SIG-M5 treated with dmso at 0.1 percent for 504 hours (cell line): ENCODE data around the gene MYH10.

Source experiments
- DNase-seq: peaks from one replicate; lab custom pipeline; 2025; ENCODE audit not compliant: unreplicated experiment; lab: John Stamatoyannopoulos, UW

Gene MYH10

DNA sequence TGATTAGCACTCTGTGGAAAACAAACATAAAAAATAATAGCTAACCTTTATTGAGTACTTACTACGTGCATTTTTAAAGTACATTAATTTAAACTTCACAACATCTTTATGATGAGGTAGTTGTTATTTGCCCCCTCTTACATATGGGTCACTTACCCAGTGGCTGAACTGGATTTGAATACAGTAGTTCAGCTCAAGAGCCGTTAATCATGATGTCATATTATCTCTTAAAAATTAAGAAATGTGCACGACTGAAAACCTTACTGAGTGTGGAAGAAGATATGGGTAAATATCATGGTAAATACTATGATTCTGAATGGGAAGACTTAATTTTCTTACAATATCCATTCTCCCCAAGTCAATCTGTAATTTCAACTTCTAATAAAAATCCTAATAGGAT, 177.2 kb downstream of the MYH10 start:
- DNase-seq, result no peak

DNA sequence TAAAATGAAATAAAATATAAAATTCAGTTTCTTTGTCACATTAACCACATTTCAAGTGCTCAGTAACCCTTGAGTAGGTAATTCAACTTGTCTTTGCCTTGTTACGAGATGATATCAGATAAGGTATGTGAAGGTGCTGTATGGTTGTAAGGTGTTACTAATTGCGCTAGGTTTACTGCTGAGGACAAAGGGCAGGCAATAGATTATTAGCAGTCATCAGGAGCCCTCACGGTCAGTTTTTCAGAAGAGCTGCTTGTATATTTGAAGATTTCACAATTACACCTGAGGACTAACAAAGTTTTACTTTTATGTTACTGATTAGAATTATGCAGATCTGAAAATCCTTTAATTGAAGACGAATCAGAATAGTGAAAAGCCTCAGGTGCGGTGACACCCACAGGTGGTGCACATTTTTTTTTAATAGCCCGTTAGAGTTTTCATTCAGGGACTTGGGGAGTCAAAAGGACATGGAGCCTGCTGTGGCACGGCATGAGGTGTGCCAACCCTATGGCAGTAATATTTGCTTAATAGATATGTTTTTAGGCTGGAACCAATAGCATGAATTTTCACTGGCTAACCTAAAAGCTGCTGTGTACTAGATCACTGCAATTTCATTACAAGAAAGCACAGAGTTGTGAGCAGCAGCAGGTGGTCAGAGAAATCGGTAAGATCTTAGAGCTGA, 178.5 kb downstream of the MYH10 start:
- DNase-seq, result no peak

- no peak for DNase-seq
Measured at GRCh38 chr17:8448310-8448709, 182.2 kb downstream of the MYH10 start.

GRCh38 chr17:8447799-8448198, 182.7 kb downstream of the MYH10 start:
- DNase-seq, result no peak

DNA sequence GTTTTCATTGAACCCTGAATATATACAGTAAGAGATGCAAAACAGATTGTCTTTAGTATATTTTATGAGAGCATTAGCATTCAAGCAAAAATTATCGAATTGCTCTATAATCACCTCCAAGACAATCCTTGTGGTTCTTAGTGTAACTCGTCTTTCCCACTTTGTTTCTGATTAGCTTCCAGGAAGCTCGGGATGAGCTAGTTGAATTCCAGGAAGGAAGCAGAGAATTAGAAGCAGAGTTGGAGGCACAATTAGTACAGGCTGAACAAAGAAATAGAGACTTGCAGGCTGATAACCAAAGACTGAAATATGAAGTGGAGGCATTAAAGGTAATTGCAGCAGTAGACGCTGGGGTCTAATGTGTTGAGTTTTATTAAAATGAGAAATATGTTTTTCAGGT, 185.0 kb downstream of the MYH10 start:
- DNase-seq, result no peak

DNA sequence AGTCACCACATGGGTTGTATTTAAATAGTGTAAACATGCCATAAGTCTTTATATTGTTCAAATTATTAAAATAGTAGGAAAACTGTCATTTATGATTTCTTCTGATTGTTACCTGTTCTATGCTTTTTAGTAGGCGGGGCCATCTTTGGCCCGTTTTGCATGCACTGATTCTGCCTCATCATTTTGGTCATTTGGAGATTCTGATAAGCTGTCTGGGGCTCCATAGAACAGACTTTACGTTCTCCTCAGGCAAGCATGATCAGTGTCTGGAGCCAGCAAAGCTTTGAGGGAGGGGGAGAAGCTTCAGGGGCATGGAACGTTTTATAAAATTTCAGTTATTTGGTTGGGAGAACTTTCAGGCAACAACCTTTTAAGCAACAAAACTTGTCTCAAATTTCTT, 186.0 kb downstream of the MYH10 start:
- no peak for DNase-seq

DNA sequence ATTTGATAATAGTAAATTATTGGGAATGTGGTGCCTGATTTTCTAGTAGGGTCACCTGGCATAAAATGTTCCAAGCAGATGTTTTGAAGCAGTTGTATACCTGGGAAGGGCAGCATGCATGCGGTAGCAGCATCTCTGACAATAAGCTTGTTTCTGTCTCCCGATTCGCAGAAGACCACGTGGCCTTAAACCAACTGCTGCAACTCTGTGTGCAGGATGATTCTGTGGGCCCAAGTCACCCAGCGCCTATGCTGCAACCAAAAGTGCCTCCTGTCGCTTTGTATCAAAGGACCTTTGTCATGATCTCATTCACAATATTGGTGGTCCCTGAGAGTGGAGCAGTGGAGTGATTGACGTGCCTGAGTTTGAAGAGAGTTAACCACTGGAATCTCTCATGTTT, 186.8 kb downstream of the MYH10 start:
- no peak for DNase-seq

- DNase-seq, result no peak
Measured at GRCh38 chr17:8442310-8442709, 188.2 kb downstream of the MYH10 start.

DNA sequence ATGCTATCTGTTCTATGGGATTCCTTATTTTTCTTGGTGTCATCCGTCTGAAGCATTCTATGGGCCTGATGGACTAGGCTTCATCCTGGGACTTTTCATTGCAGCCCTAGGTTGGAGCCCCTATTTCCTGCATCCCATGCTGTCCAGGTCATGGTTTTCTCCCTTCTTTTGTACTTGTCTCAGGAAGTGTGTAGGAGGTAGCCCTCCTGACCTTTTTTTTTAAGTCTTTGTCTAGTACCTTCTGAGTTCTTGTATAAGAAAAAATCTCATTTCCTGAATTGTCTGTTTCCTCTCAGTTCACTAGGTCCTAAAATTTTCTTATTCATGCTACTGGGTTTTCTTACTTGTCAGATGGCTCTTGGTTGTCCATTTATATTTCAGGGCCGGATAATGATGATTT, 188.8 kb downstream of the MYH10 start:
- DNase-seq, result no peak

GRCh38 chr17:8439681-8440080, 190.8 kb downstream of the MYH10 start:
- DNase-seq, result no peak

- DNase-seq, result no peak
Measured at GRCh38 chr17:8438441-8438840, 192.1 kb downstream of the MYH10 start.

DNA sequence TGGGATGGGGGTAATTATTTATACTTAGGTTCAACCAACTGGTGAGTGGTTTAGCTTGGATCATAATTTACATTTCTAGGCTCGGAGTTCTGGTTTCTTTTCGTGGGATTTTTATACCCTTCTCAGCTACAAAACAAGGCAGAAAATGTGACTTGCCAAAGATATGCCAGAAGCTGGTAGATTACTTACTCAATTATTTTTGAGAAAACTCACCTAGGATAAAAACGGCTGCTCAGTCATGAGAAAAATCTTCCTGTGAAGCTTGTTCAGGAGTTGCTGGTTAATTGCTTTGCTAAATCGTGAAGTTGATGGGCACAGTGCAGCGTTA, 193.7 kb downstream of the MYH10 start:
- DNase-seq, result no peak

DNA sequence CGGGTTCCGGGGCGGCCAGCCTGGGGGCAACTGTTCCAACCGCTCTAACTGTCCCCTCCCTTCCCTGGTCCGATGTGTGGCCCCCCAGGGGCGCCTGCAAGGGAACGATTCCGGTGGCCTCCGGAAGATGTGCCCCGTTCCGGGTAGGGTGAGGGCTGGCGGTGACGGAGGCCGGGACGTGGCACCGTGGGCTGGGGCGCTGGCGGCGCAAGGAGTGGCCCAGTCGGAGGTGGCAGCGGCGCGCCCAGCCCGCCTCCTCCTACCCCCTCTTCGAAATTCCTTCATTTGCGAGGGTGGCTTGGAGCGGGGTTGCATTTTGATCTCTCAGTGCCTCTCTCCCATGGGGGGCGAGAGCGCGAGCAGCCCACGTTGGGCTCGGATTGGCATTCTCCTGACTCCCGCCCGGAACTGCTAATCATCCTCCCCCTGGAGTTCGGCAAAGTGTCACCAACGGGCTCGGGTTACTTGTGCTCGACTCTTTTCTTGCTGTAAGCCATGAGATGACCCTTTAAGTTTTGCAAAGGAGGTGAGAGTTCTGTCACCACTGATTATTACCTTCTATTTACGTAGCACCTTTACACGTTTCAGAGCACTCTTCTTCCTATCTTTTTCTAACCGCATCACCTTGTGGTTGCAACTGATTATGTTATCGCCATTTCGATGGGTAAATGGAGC, 194.2 kb downstream of the MYH10 start:
- DNase-seq, result peak; percentile 44

DNA sequence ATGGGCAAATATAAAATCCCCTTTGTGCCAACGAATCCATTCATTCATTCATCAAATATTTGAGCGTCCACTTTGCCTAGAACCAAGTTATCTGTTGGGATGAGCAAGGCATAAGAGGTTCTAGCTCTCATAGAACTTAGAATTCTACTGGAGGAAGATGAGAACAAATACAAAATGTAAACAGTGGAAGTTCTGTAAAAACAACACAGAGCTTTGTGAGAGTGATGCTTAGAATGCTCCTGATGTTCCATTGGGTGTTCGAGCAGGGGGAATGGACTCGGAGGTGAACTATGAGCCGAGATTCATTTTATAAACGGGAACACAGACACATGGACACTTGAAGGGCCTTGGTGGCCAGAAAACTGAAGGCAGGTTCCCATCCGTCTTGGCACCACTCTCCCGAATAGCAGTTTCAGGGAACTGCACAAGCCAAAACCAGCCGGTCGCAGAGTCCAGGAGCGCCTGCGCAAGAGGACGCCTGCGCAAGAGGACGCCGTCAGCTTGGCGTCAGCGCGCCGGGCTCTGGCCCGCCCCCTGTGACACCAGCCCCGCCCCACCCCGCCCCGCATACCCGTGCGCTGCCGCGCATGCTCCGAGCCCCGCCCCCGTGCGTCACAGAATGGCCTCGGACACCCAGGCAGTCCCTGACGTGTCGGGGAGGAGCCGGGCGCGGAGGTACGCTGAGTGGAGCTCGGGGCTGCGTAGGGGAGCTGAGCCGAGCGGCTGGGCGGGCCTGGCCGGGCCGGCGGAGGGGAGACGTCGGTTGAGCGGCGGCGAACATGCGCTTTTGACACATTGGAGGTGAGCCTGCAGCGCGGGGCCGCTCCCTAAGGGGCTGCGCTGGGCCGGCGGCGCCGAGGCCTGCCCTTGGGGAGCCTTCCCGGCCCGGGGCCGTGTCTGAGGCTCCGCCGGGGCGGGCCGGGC, 195.0 kb downstream of the MYH10 start, which contains the start of gene NDEL1:
Gene NDEL1, plus strand, starts transcription at position 640 of the 924 bp plus-strand sequence. CDS start 8,388 bp downstream, outside the sequence.
- peak; percentile 89 for DNase-seq

DNA sequence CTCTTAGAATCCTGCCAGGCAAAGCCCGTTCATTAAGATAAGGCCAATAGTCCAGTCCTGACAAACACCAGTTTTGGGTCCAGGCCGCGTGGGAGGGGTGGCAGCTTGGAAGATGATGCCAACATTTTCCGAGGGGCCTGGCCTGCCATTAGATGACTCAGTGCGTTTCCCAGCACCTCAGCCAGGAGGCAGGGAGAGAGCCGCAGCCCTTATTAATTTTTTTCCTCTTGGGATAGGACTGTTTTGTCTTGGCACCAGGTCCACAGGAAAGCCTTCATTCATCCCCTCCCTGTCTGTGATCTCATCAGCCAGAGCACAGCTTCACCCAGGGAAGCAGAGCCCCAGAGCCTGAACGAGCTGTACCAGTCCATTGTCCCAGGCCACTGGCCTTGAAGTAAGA, 199.6 kb downstream of the MYH10 start:
- no peak for DNase-seq

- DNase-seq, result no peak
Measured at GRCh38 chr17:8426802-8427201, 203.7 kb downstream of the MYH10 start.

DNA sequence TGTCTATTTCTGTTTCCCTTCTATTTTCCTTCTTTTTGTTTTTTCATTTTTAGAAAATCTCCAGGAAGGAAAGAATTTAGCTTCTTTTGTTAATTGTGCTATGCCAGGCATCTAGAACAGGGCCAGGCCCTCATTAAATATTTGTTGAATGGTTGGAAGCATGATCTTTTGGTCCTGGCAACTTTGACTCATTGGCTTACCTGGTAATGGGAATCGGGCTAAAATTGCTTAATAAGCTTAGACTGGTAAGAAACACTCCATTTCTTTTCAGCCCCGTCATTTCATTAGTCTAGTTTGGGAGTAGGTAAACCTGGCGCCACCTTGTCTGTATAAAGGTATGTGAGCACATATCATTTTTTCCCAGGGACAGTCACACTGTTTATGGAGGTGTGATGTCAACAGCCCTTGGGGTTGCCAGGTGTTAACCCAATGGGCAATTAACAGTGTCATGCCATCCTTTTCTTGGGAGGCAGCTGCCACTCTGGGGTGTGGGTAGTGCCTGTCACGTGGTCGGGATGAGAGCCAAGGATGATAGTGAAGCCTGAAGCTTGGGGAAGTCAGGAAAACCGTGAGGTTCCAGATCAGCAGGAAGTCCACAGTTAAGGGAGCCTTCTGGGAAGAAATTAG, 204.3 kb downstream of the MYH10 start:
- no peak for DNase-seq
